ENCODE results near the gene VPS36. TPM values are rescaled to one million over a fixed set of nuclear protein-coding genes. Genes with fewer than 3 reads are reported as not detected.

Gene VPS36
- total and polyA plus RNA-seq, 2 donors (not counting 1 experiment from before 2014, with no cell fraction given), result 17.5 to 71.5 TPM

GRCh38 chr13:52428295-52428694 is 22.1 kb downstream of the VPS36 start:
- no peaks in the 10 kb centered on the region for H3K4me1 ChIP-seq (ENCODE audit: control insufficient read depth in 2 of 2, insufficient read depth in 2 of 2, low read length in 2 of 2)
- Mint-ChIP-seq H3K9me3 (ENCODE audit: insufficient read depth) (no peaks in the 10 kb centered on the region), H3K27ac (no peak overlapping the region), H3K4me1 (no peaks in the 10 kb centered on the region), H3K4me3 (no peak overlapping the region), H3K27me3 (no peaks in the 10 kb centered on the region)
- no peaks in the 10 kb centered on the region for H3K79me2 ChIP-seq (ENCODE audit: control insufficient read depth, insufficient read depth, low read length)
- H4K20me1 ChIP-seq (ENCODE audit: control insufficient read depth, insufficient read depth, low read length, poor library complexity, severe bottlenecking), result no peaks in the 10 kb centered on the region
- no peak for DNase-seq
- intact Hi-C loops (cut with micrococcal nuclease), result no loop called here
- no peak overlapping the region for H3K4me3 ChIP-seq (ENCODE audit: control extremely low read depth in 1 of 5, extremely low read depth in 1 of 5, insufficient read depth in 1 of 5, low read depth in 2 of 5, low read length in 4 of 5)
- H2AFZ ChIP-seq (ENCODE audit: insufficient read depth, low read depth, low read length, poor library complexity, severe bottlenecking), result no peak overlapping the region
- no peak overlapping the region for H3K27ac ChIP-seq (ENCODE audit: low read length in 2 of 2)
- TF ChIP-seq EZH2 (IDR thresholded peaks at IDR 0.05; ENCODE audit: borderline replicate concordance, insufficient read depth, low read depth, low read length, poor library complexity, severe bottlenecking), result no peak
- no peak for TF ChIP-seq CTCF (IDR thresholded peaks at IDR 0.05)
- no peak overlapping the region for H3K9ac ChIP-seq (ENCODE audit: low read length)
- no peak overlapping the region for H3K4me2 ChIP-seq (replicated peaks; ENCODE audit: low read depth, low read length, poor library complexity, severe bottlenecking)
- CTCF ChIA-PET, result interaction anchor here (0.8 to 1.1 kb wide), 2 partner anchors 22 to 252 kb away, joined by 3 to 6 read pairs; partner anchors contain the start of gene VPS36
- POLR2A ChIA-PET, result no interaction called here
- no peaks in the 10 kb centered on the region for H3K9me3 ChIP-seq (ENCODE audit: control extremely low read depth in 1 of 3, control insufficient read depth in 2 of 3, insufficient read depth in 1 of 3, low read length in 2 of 3)
- ATAC-seq (ENCODE audit: low read depth), result no peak
- H3K27me3 ChIP-seq (replicated peaks in 1 of 4; ENCODE audit: control extremely low read depth in 1 of 4, control insufficient read depth in 3 of 4, insufficient read depth in 4 of 4, low read length in 3 of 4), result no peaks in the 10 kb centered on the region
- peaks cover 3 to 52% of the 10 kb centered on the region in 2 experiments for H3K36me3 ChIP-seq (replicated peaks in 1 of 2; ENCODE audit: control extremely low read depth in 1 of 2, control insufficient read depth in 1 of 2, extremely low read depth in 1 of 2, insufficient read depth in 2 of 2, low read length in 1 of 2)
- WGBS (ENCODE audit: insufficient coverage), result 100% methylated on average over 1 of the region's 2 CpGs

GRCh38 chr13:52421216-52421615 is 29.2 kb downstream of the VPS36 start:
- no peak overlapping the region for H3K27ac Mint-ChIP-seq
- TF ChIP-seq EZH2 (IDR thresholded peaks at IDR 0.05; ENCODE audit: borderline replicate concordance, insufficient read depth, low read depth, low read length, poor library complexity, severe bottlenecking) (no peak), CTCF (IDR thresholded peaks at IDR 0.05) (no peak)
- ChIA-PET POLR2A (no interaction called here), CTCF (interaction anchor here (4.0 kb wide), 1 partner anchor 29 kb away, joined by 17 read pairs; the partner anchor contains the start of gene VPS36)
- DNase-seq, result no peak
- intact Hi-C loops (cut with micrococcal nuclease), result no loop called here
- no peaks in the 10 kb centered on the region for H3K79me2 ChIP-seq (ENCODE audit: control insufficient read depth, insufficient read depth, low read length)
- no peaks in the 10 kb centered on the region for H4K20me1 ChIP-seq (ENCODE audit: control insufficient read depth, insufficient read depth, low read length, poor library complexity, severe bottlenecking)
- no peak overlapping the region for H2AFZ ChIP-seq (ENCODE audit: insufficient read depth, low read depth, low read length, poor library complexity, severe bottlenecking)
- no peak overlapping the region for H3K9ac ChIP-seq (ENCODE audit: low read length)
- no peaks in the 10 kb centered on the region for H3K27me3 ChIP-seq (replicated peaks in 1 of 4; ENCODE audit: control extremely low read depth in 1 of 4, control insufficient read depth in 3 of 4, insufficient read depth in 4 of 4, low read length in 3 of 4)
- H3K36me3 ChIP-seq (replicated peaks in 1 of 2; ENCODE audit: control extremely low read depth in 1 of 2, control insufficient read depth in 1 of 2, extremely low read depth in 1 of 2, insufficient read depth in 2 of 2, low read length in 1 of 2), result peaks cover 2 to 59% of the 10 kb centered on the region in 2 experiments
- no CpG with 5 or more reads among the region's 3 CpGs for WGBS (ENCODE audit: insufficient coverage)
- no peaks in the 10 kb centered on the region for H3K27me3 Mint-ChIP-seq
- no peak for ATAC-seq (ENCODE audit: low read depth)
- no peak overlapping the region for H3K4me3 Mint-ChIP-seq
- H3K9me3 Mint-ChIP-seq (ENCODE audit: insufficient read depth), result no peaks in the 10 kb centered on the region
- H3K4me1 ChIP-seq (ENCODE audit: control insufficient read depth in 2 of 2, insufficient read depth in 2 of 2, low read length in 2 of 2), result no peaks in the 10 kb centered on the region
- H3K4me1 Mint-ChIP-seq, result no peaks in the 10 kb centered on the region
- no peak overlapping the region for H3K27ac ChIP-seq (ENCODE audit: low read length in 2 of 2)
- no peak overlapping the region for H3K4me2 ChIP-seq (replicated peaks; ENCODE audit: low read depth, low read length, poor library complexity, severe bottlenecking)
- H3K9me3 ChIP-seq (ENCODE audit: control extremely low read depth in 1 of 3, control insufficient read depth in 2 of 3, insufficient read depth in 1 of 3, low read length in 2 of 3), result no peaks in the 10 kb centered on the region
- H3K4me3 ChIP-seq (ENCODE audit: control extremely low read depth in 1 of 5, extremely low read depth in 1 of 5, insufficient read depth in 1 of 5, low read depth in 2 of 5, low read length in 4 of 5), result no peak overlapping the region

All from B cell (primary cell).